IMR-90 (cell line): Measurements from ENCODE around the gene SNAPC2. TPM values are rescaled to one million over a fixed set of nuclear protein-coding genes. Genes with fewer than 3 reads are reported as not detected.

Experiments
- ATAC-seq: fragments of 200-7000 bp; cut with Tn5 transposase; 2 replicates; pipeline ENCODE4 v1.9.1; 2020; ENCODE audit warnings: low read depth, mild to moderate bottlenecking, moderate library complexity
- BruUV-seq: library from RNA; stranded (reverse); fragments of 400-500 nt; replicated peaks from 2 replicates; lab custom pipeline; 2021; lab: Mats Ljungman, UMichigan
- CTCF ChIA-PET: fragments of 300-600 bp; formaldehyde crosslinking; extraction: SDS; loops from one replicate; lab custom pipeline; 2021; ENCODE audit warnings: antibody characterized with exemption; lab: Yijun Ruan, JAX
- POLR2A ChIA-PET: fragments of 300-600 bp; sonication (Branson Sonifier 250); formaldehyde crosslinking; loops from one replicate; lab custom pipeline; 2022; ENCODE audit warnings: antibody characterized with exemption; ENCODE audit not compliant: unreplicated experiment; lab: Charles Lee
- DNase-seq: peaks from one replicate; pipeline ENCODE4 v3.0.0; 2013
- H2AFZ ChIP-seq: replicated peaks from 2 replicates; pipeline ENCODE3; 2013; ENCODE audit warnings: low read length, mild to moderate bottlenecking; ENCODE audit not compliant: poor library complexity
- H2AK5ac ChIP-seq: 2 replicates; pipeline ENCODE4 v1.6.1; 2013; ENCODE audit warnings: low read depth, low read length, inconsistent platforms
- H2AK9ac ChIP-seq: replicated peaks from 2 replicates; pipeline ENCODE3; 2013; ENCODE audit warnings: mild to moderate bottlenecking, low read depth, low read length, moderate library complexity; ENCODE audit not compliant: poor library complexity
- H2BK120ac ChIP-seq: 2 replicates; pipeline ENCODE4 v1.6.1; 2013; ENCODE audit warnings: low read depth, low read length, inconsistent platforms
- H2BK15ac ChIP-seq: 3 replicates; pipeline ENCODE4 v1.6.1; 2013; ENCODE audit warnings: low read depth, low read length, inconsistent platforms
- H2BK20ac ChIP-seq: 2 replicates; pipeline ENCODE4 v1.6.1; 2013; ENCODE audit warnings: low read depth, mild to moderate bottlenecking, inconsistent platforms, low read length, moderate library complexity
- H2BK5ac ChIP-seq: 2 replicates; pipeline ENCODE4 v1.6.1; 2013; ENCODE audit warnings: mild to moderate bottlenecking, low read depth, low read length, inconsistent platforms; ENCODE audit not compliant: poor library complexity, severe bottlenecking
- H3K14ac ChIP-seq: replicated peaks from 2 replicates; pipeline ENCODE4 v1.6.1; 2013; ENCODE audit warnings: low read depth, low read length, inconsistent platforms
- H3K18ac ChIP-seq: 2 replicates; pipeline ENCODE4 v1.6.1; 2013; ENCODE audit warnings: low read depth, low read length, control low read depth
- H3K23ac ChIP-seq: 2 replicates; pipeline ENCODE4 v1.6.1; 2013; ENCODE audit warnings: low read depth, low read length, inconsistent platforms
- H3K27ac ChIP-seq: 2 replicates; pipeline ENCODE4 v1.5.1; 2013; ENCODE audit warnings: mild to moderate bottlenecking, control low read depth, low read length; ENCODE audit not compliant: insufficient read depth
- H3K27me3 ChIP-seq: 2 replicates; pipeline ENCODE4 v1.6.1; 2013; ENCODE audit warnings: low read length; ENCODE audit not compliant: control insufficient read depth, insufficient read depth
- H3K36me3 ChIP-seq: 2 replicates; pipeline ENCODE4 v1.6.1; 2013; ENCODE audit warnings: low read length, mixed read lengths; ENCODE audit not compliant: control insufficient read depth, insufficient read depth
- H3K4ac ChIP-seq: 2 replicates; pipeline ENCODE4 v1.6.1; 2013; ENCODE audit warnings: low read depth, low read length, inconsistent platforms
- H3K4me1 ChIP-seq: 2 replicates; pipeline ENCODE4 v1.6.1; 2013; ENCODE audit warnings: low read length, mixed read lengths; ENCODE audit not compliant: control insufficient read depth, insufficient read depth
- H3K4me2 ChIP-seq: 2 replicates; pipeline ENCODE4 v1.6.1; 2013; ENCODE audit warnings: low read depth, mild to moderate bottlenecking, control low read depth, low read length, moderate library complexity
- H3K4me3 ChIP-seq: 2 replicates; pipeline ENCODE4 v1.5.1; 2013; ENCODE audit warnings: low read depth, mild to moderate bottlenecking, control low read depth, low read length, moderate library complexity; ENCODE audit not compliant: insufficient read depth
- H3K56ac ChIP-seq: 2 replicates; pipeline ENCODE4 v1.6.1; 2013; ENCODE audit warnings: low read length, inconsistent platforms; ENCODE audit not compliant: insufficient read depth; ENCODE audit errors: extremely low read depth
- H3K79me1 ChIP-seq, 2 experiments: 2 replicates each; pipeline ENCODE4 v1.6.1; 2013; ENCODE audit warnings: low read length in 2 of 2, inconsistent platforms in 1 of 2, low read depth in 1 of 2
- H3K9ac ChIP-seq: 2 replicates; pipeline ENCODE4 v1.6.1; 2013; ENCODE audit warnings: low read depth, low read length, control low read depth
- H3K9me1 ChIP-seq: 2 replicates; pipeline ENCODE4 v1.6.1; 2013; ENCODE audit warnings: low read length, inconsistent platforms; ENCODE audit not compliant: insufficient read depth
- H3K9me3 ChIP-seq: 2 replicates; pipeline ENCODE4 v1.6.1; 2013; ENCODE audit warnings: low read length; ENCODE audit not compliant: control insufficient read depth, insufficient read depth
- H4K20me1 ChIP-seq: 2 replicates; pipeline ENCODE4 v1.6.1; 2013; ENCODE audit warnings: low read length, inconsistent platforms; ENCODE audit not compliant: insufficient read depth
- H4K5ac ChIP-seq: 2 replicates; pipeline ENCODE4 v1.6.1; 2013; ENCODE audit warnings: mild to moderate bottlenecking, low read depth, low read length, control low read depth
- H4K8ac ChIP-seq, 2 experiments: 2 replicates each; pipeline ENCODE4 v1.6.1; 2013; ENCODE audit warnings: low read depth in 2 of 2, low read length in 2 of 2, control low read depth in 1 of 2, inconsistent platforms in 1 of 2
- H4K91ac ChIP-seq: 2 replicates; pipeline ENCODE4 v1.6.1; 2013; ENCODE audit warnings: low read depth, low read length, inconsistent platforms; ENCODE audit not compliant: insufficient read depth
- BHLHE40 ChIP-seq: fragments of 150-350 bp; IDR thresholded peaks from 2 replicates; pipeline ENCODE4 v1.6.1; 2016; ENCODE audit warnings: mild to moderate bottlenecking, low read depth, low read length
- CHD1 ChIP-seq: IDR thresholded peaks from 2 replicates; pipeline ENCODE4 v1.6.1; 2012; ENCODE audit warnings: low read depth, low read length, improper control_type of control experiment
- FOS ChIP-seq: fragments of 150-350 bp; IDR thresholded peaks from 2 replicates; pipeline ENCODE4 v1.6.1; 2016; ENCODE audit warnings: low read depth, low read length
- MAFK ChIP-seq: IDR thresholded peaks from 2 replicates; pipeline ENCODE4 v1.6.1; 2012; ENCODE audit warnings: low read depth, low read length, improper control_type of control experiment
- MAZ ChIP-seq: IDR thresholded peaks from 2 replicates; pipeline ENCODE4 v1.6.1; 2012; ENCODE audit warnings: low read depth, mild to moderate bottlenecking, low read length, improper control_type of control experiment, moderate library complexity, borderline replicate concordance
- RAD21 ChIP-seq: IDR thresholded peaks from 2 replicates; pipeline ENCODE4 v1.6.1; 2012; ENCODE audit warnings: low read length, improper control_type of control experiment
- RFX5 ChIP-seq: IDR thresholded peaks from 2 replicates; pipeline ENCODE4 v1.8.0; 2012; ENCODE audit warnings: low read depth, mild to moderate bottlenecking, low read length, moderate library complexity
- SMC3 ChIP-seq: fragments of 150-350 bp; IDR thresholded peaks from 2 replicates; pipeline ENCODE4 v1.6.1; 2016; ENCODE audit warnings: low read depth, mild to moderate bottlenecking, antibody characterized with exemption, low read length, moderate library complexity
- WGBS, 2 experiments: methylation state at CpG; one replicate each; pipeline versions ENCODE4 v1.1.5 to v1.1.7; 2013; ENCODE audit warnings: missing lambda C conversion rate in 2 of 2; ENCODE audit not compliant: insufficient read length in 1 of 2; ENCODE audit errors: extremely low coverage in 2 of 2; 5-methylcytosine and 5-hydroxymethylcytosine counted together
- dilution Hi-C: fragments of 300-500 bp; cut with HindIII; formaldehyde crosslinking; loops from one replicate; pipeline ENCODE4 v1.14.3; 2018; ENCODE audit warnings: low sequenced_read_pairs; ENCODE audit not compliant: unreplicated experiment
- in situ Hi-C: fragments of 300-500 bp; cut with MboI; formaldehyde crosslinking; loops from 3 replicates; pipeline ENCODE4 v1.14.3; 2019; ENCODE audit warnings: low sequenced_read_pairs, inconsistent platforms, mixed read lengths
- intact Hi-C: fragments of 100-400 bp; cut with micrococcal nuclease; formaldehyde crosslinking; loops from 2 replicates; pipeline ENCODE4 v1.10.0; 2022
- polyA plus RNA-seq, 3 experiments: library from polyadenylated mRNA; depleted of rRNA; stranded (reverse); fragments of >200 nt; gene quantifications; 2 replicates each; pipeline ENCODE4 v1.2.3, GENCODE V29; 2012; ENCODE audit warnings: low replicate concordance in 1 of 3
- total RNA-seq: library from RNA; depleted of rRNA; stranded (reverse); fragments of >200 nt; gene quantifications from 2 replicates; pipeline ENCODE4 v1.2.3, GENCODE V29; 2012
- TF ChIP-seq, protein P1 (sequence below): fragments of 150-350 bp; IDR thresholded peaks from 2 replicates; pipeline ENCODE4 v1.6.1; 2017; ENCODE audit warnings: mild to moderate bottlenecking, antibody characterized with exemption, low read length, low read depth
- TF ChIP-seq, protein P2 (sequence below): conservative IDR thresholded peaks from 2 replicates; pipeline ENCODE4 v1.5.1; 2012; ENCODE audit warnings: mild to moderate bottlenecking, low read depth, low read length, improper control_type of control experiment

Gene SNAPC2
- total and polyA plus RNA-seq, 2 of the 4 experiments (the other 2 are of a cell fraction) = 12.5 to 29.2 TPM

GRCh38 chr19:7907544-7907943 is 12.6 kb upstream of the SNAPC2 start:
- no peak overlapping the region for H4K5ac ChIP-seq
- no peak overlapping the region for H3K9ac ChIP-seq
- no TSS peak for BruUV-seq
- H4K20me1 ChIP-seq = peaks cover 50% of the 10 kb centered on the region
- ChIA-PET POLR2A (no interaction called here), CTCF (no interaction called here)
- no peak overlapping the region for H4K91ac ChIP-seq
- no peak overlapping the region for H3K56ac ChIP-seq
- no peak overlapping the region for H2AFZ ChIP-seq
- H3K79me1 ChIP-seq = peaks cover 12 to 46% of the 10 kb centered on the region in 2 experiments; a peak in 3 of 4 replicates
- peaks cover 31% of the 10 kb centered on the region for H3K36me3 ChIP-seq
- dilution Hi-C loops (no loop called here), intact Hi-C loops (no loop called here), in situ Hi-C loops (no loop called here)
- no peak overlapping the region for H3K27ac ChIP-seq
- no peak overlapping the region for H2BK20ac ChIP-seq
- peaks cover 9% of the 10 kb centered on the region for H3K4me1 ChIP-seq
- no peak overlapping the region for H2AK9ac ChIP-seq
- H3K14ac ChIP-seq = no peak overlapping the region
- no peak overlapping the region for H4K8ac ChIP-seq
- H3K18ac ChIP-seq = no peak overlapping the region
- peaks cover 7% of the 10 kb centered on the region for H3K9me1 ChIP-seq
- H2BK5ac ChIP-seq = no peak overlapping the region
- DNase-seq (no peak), ATAC-seq (no peak)
- H2BK15ac ChIP-seq = no peak overlapping the region
- H3K4me2 ChIP-seq = no peak overlapping the region
- no peak overlapping the region for H2BK120ac ChIP-seq
- TF ChIP-seq RFX5 (no peak), MAFK (no peak), FOS (no peak), CHD1 (no peak), RAD21 (no peak), SMC3 (no peak), BHLHE40 (no peak), MAZ (no peak)
- TF ChIP-seq, protein P1, sequence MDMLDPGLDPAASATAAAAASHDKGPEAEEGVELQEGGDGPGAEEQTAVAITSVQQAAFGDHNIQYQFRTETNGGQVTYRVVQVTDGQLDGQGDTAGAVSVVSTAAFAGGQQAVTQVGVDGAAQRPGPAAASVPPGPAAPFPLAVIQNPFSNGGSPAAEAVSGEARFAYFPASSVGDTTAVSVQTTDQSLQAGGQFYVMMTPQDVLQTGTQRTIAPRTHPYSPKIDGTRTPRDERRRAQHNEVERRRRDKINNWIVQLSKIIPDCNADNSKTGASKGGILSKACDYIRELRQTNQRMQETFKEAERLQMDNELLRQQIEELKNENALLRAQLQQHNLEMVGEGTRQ = no peak
- TF ChIP-seq, protein P2, sequence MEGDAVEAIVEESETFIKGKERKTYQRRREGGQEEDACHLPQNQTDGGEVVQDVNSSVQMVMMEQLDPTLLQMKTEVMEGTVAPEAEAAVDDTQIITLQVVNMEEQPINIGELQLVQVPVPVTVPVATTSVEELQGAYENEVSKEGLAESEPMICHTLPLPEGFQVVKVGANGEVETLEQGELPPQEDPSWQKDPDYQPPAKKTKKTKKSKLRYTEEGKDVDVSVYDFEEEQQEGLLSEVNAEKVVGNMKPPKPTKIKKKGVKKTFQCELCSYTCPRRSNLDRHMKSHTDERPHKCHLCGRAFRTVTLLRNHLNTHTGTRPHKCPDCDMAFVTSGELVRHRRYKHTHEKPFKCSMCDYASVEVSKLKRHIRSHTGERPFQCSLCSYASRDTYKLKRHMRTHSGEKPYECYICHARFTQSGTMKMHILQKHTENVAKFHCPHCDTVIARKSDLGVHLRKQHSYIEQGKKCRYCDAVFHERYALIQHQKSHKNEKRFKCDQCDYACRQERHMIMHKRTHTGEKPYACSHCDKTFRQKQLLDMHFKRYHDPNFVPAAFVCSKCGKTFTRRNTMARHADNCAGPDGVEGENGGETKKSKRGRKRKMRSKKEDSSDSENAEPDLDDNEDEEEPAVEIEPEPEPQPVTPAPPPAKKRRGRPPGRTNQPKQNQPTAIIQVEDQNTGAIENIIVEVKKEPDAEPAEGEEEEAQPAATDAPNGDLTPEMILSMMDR = no peak
- H3K4ac ChIP-seq = no peak overlapping the region
- no peaks in the 10 kb centered on the region for H3K9me3 ChIP-seq
- H3K4me3 ChIP-seq = no peak overlapping the region
- WGBS, 2 experiments = no CpG with 5 or more reads among the region's 11 CpGs
- H3K23ac ChIP-seq = no peak overlapping the region
- no peaks in the 10 kb centered on the region for H3K27me3 ChIP-seq
- no peak overlapping the region for H2AK5ac ChIP-seq
